ENCODE data around the gene KCNJ10. TPM values are rescaled to one million over a fixed set of nuclear protein-coding genes. Genes with fewer than 3 reads are reported as not detected.
A peak's percentile ranks its signal among the peaks of the same experiment; 100 is the strongest.

KCNJ10 gene
- polyA plus RNA-seq, 1 experiment: not detected

DNA sequence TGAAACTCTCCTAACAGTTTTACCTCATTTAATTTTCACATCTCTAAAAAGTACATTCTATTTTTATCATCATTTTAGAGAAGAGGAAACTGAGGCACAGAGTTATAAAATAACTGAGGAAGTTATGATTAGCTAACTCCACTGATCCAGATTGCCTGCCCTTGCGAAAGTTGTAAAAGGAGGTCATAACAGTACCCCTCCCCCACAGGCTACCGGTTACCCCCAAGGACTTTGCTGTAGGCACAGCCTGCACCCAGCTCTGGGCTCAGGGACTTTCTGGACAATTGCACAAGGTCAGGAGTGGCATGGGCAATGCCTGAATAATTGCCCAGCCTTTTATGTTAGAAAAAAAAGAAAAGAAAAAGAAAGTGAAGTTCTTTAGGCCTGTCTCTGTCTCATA is 60.9 kb downstream of the KCNJ10 start:
- ChIA-PET CTCF (interaction anchor here (0.9 to 9.7 kb wide), 12 partner anchors 10 to 367 kb away, joined by 3 to 380 read pairs (median 64); partner anchors contain the start of genes DUSP23, IGSF9, PIGM and TAGLN2), POLR2A (no interaction called here)
- no peak overlapping the region for H3K27ac ChIP-seq (ENCODE audit: low read depth, low read length)
- H3K4me3 ChIP-seq (ENCODE audit: low read depth, low read length): no peak overlapping the region
- peaks cover 7% of the 10 kb centered on the region for H3K27me3 ChIP-seq (ENCODE audit: control insufficient read depth, insufficient read depth, low read length)
- TF ChIP-seq CTCF (IDR thresholded peaks at IDR 0.05; ENCODE audit: low read depth, low read length): no peak
- H3K9me3 ChIP-seq (ENCODE audit: control insufficient read depth, insufficient read depth, low read length): no peaks in the 10 kb centered on the region
- no peak for DNase-seq (ENCODE audit: low read depth, low spot score)

DNA sequence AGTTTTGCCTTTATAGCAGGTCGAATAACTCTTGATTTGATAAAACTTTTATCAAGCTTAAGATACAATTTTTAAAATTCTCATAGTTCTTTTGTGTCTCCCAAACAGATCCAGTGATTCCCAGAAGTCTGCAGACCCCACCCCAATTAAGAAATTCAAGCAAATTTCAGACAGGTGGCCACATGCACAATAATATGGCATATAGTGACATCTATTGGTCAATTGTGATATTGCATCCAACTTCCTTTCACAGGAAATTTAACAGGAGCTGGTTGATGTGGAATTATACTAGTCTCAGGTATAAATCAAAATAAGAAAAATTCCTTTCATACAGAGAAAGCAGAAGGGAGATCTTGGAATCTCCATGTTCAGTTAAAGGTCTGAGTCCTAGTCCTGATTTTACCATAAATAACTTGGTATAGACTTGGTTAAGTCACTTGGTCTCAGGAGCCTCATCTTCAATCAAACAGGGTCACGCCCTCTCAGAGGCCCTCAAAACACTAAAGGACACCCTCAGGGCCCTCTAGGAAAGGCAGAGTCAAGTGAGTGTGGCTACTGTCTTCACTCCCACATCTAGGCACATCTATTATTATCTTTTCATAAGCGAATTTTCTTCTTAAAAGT is 62.3 kb downstream of the KCNJ10 start:
- POLR2A ChIA-PET: no interaction called here
- Histone ChIP-seq H3K4me3 (ENCODE audit: low read depth, low read length) (no peak overlapping the region), H3K9me3 (ENCODE audit: control insufficient read depth, insufficient read depth, low read length) (no peaks in the 10 kb centered on the region), H3K27me3 (ENCODE audit: control insufficient read depth, insufficient read depth, low read length) (peaks cover 7% of the 10 kb centered on the region), H3K27ac (ENCODE audit: low read depth, low read length) (no peak overlapping the region)
- CTCF ChIA-PET: interaction anchor here (0.6 to 9.7 kb wide), 69 partner anchors 8 to 878 kb away, joined by 3 to 380 read pairs (median 7); partner anchors contain the start of genes CFAP45, DUSP23, FCRL6 and IGSF9
- peak; percentile 70 for TF ChIP-seq CTCF (IDR thresholded peaks at IDR 0.05; ENCODE audit: low read depth, low read length)
- DNase-seq (ENCODE audit: low read depth, low spot score): no peak

DNA sequence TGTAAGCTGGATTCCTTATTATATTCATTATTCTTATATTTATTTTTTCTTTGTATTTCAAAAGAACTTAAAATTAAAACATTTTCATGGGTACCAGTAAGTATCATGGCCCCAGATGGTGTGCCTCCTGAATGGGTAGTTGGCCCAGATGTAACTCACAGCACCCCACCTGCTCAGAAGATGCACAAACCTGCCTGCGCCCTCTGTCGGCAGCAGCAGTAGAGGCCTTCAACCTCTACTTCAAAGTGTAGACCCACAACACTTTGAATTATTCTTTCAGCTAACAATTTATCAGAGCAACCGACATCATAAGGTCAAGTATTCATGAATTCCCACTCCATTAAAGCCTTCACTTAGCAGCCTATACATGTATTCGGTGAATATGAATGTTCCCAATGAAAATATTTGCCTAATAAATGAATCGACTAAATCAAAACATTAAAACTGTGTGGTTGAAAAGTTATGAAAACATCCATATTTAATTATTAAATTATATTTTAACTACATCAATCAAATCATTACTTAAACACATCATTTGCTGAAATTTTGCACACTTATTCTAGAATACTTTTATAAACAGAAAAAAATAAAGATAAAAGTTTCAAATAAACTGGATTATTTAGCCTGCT is 63.5 kb downstream of the KCNJ10 start:
- CTCF ChIA-PET: interaction anchor here (0.6 to 9.7 kb wide), 46 partner anchors 7 to 1695 kb away, joined by 3 to 380 read pairs (median 12); partner anchors contain the start of genes CFAP45, DUSP23, FCRL6 and IGSF9
- POLR2A ChIA-PET: no interaction called here
- peak; percentile 99 for TF ChIP-seq CTCF (IDR thresholded peaks at IDR 0.05; ENCODE audit: low read depth, low read length)
- DNase-seq (ENCODE audit: low read depth, low spot score): peak; percentile 23
- H3K27me3 ChIP-seq (ENCODE audit: control insufficient read depth, insufficient read depth, low read length): peaks cover 7% of the 10 kb centered on the region
- H3K4me3 ChIP-seq (ENCODE audit: low read depth, low read length): no peak overlapping the region
- no peak overlapping the region for H3K27ac ChIP-seq (ENCODE audit: low read depth, low read length)
- no peaks in the 10 kb centered on the region for H3K9me3 ChIP-seq (ENCODE audit: control insufficient read depth, insufficient read depth, low read length)

DNA sequence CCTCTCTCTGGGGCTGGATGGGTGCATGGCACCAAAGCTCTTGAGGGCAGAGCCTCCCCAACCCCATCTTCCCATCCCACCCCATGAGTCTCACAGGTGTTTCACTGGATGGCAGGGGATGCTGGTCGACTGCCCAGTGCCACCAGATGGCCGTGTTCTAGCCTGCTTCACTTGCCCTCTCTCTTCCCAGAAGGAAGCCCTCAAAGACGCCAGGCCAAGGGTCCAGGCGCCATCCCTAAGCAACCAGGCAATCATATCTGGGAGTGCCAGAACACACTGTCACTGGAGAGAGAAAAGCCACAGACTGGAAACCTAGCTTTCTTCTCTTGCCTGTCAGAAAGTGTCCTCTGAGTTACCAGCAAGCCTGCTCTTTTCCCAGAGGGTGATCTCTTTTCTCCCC is 64.9 kb downstream of the KCNJ10 start:
- peaks cover 7% of the 10 kb centered on the region for H3K27me3 ChIP-seq (ENCODE audit: control insufficient read depth, insufficient read depth, low read length)
- CTCF ChIA-PET: interaction anchor here (0.8 to 9.7 kb wide), 21 partner anchors 9 to 794 kb away, joined by 3 to 380 read pairs (median 49); partner anchors contain the start of genes DUSP23, IGSF9, PIGM and SLAMF9
- no peak overlapping the region for H3K27ac ChIP-seq (ENCODE audit: low read depth, low read length)
- TF ChIP-seq CTCF (IDR thresholded peaks at IDR 0.05; ENCODE audit: low read depth, low read length): no peak
- no peaks in the 10 kb centered on the region for H3K9me3 ChIP-seq (ENCODE audit: control insufficient read depth, insufficient read depth, low read length)
- H3K4me3 ChIP-seq (ENCODE audit: low read depth, low read length): no peak overlapping the region
- no peak for DNase-seq (ENCODE audit: low read depth, low spot score)
- POLR2A ChIA-PET: no interaction called here

GRCh38 chr1:160004425-160004824 is 65.5 kb downstream of the KCNJ10 start:
- Histone ChIP-seq H3K9me3 (ENCODE audit: control insufficient read depth, insufficient read depth, low read length) (no peaks in the 10 kb centered on the region), H3K27ac (ENCODE audit: low read depth, low read length) (no peak overlapping the region), H3K4me3 (ENCODE audit: low read depth, low read length) (no peak overlapping the region), H3K27me3 (ENCODE audit: control insufficient read depth, insufficient read depth, low read length) (peaks cover 8% of the 10 kb centered on the region)
- ChIA-PET POLR2A (no interaction called here), CTCF (interaction anchor here (0.6 to 9.7 kb wide), 7 partner anchors 9 to 206 kb away, joined by 3 to 380 read pairs (median 75); partner anchors contain the start of genes IGSF9 and PIGM)
- DNase-seq (ENCODE audit: low read depth, low spot score): no peak
- TF ChIP-seq CTCF (IDR thresholded peaks at IDR 0.05; ENCODE audit: low read depth, low read length): no peak
